ENCODE results near the gene CHSY1.

Gene CHSY1

DNA sequence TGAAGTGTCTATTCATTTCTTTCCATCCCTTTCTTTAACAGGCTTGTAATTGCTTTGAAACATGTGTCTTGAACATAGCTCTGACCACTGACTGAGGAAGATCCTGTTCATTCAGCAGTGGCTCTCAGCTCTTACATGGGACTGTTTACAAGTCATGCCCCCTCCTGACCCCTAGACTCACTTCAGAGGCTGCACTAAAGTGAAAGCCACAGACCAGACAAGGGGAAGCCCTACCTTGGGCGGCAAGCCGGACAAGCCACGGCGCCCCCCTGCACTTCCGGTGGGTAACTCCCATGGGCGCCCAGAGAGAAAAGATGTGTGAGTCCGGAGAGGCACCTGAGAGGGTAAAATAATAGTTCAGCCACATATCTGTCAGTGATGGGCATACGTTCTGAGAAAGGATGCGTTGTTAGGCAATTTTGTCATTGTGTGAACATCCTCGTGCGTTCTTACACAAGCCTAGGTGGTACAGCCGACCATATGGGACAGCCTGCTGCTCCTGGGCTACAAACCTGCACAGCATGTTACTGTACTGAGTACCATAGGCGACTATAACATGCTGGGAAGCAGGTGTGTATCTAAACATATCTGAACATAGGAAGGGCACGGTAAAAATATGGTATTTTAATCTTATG is 116.2 kb downstream of the CHSY1 start:
- H3K4me3 ChIP-seq, result no peak overlapping the region
- TF ChIP-seq, protein P1, sequence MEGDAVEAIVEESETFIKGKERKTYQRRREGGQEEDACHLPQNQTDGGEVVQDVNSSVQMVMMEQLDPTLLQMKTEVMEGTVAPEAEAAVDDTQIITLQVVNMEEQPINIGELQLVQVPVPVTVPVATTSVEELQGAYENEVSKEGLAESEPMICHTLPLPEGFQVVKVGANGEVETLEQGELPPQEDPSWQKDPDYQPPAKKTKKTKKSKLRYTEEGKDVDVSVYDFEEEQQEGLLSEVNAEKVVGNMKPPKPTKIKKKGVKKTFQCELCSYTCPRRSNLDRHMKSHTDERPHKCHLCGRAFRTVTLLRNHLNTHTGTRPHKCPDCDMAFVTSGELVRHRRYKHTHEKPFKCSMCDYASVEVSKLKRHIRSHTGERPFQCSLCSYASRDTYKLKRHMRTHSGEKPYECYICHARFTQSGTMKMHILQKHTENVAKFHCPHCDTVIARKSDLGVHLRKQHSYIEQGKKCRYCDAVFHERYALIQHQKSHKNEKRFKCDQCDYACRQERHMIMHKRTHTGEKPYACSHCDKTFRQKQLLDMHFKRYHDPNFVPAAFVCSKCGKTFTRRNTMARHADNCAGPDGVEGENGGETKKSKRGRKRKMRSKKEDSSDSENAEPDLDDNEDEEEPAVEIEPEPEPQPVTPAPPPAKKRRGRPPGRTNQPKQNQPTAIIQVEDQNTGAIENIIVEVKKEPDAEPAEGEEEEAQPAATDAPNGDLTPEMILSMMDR (IDR thresholded peaks at IDR 0.05), result no peak
- H3K27ac ChIP-seq, result no peak overlapping the region
- DNase-seq (ENCODE audit: low spot score), result no peak

DNA sequence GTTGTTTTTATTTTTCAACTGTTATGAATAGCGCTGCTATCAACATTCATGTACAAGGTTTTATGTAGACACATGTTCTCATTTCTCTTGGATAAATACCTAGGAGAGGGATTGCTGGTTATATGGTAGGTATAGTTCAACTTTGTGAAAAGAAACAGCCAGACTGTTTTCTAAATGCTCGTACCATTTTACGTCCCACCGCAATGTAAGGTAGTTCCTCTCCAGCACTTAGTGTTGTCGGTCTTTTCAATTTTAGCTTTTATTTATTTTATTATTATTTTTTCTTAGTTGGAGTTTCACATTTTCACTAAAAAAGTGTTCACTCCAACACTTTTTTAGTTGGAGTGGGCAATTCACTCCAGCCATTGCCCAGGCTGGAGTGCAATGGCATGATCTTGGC is 117.1 kb downstream of the CHSY1 start:
- TF ChIP-seq, protein P1 (IDR thresholded peaks at IDR 0.05), result no peak
- Histone ChIP-seq H3K4me3 (no peak overlapping the region), H3K27ac (no peak overlapping the region)
- no peak for DNase-seq (ENCODE audit: low spot score)

DNA sequence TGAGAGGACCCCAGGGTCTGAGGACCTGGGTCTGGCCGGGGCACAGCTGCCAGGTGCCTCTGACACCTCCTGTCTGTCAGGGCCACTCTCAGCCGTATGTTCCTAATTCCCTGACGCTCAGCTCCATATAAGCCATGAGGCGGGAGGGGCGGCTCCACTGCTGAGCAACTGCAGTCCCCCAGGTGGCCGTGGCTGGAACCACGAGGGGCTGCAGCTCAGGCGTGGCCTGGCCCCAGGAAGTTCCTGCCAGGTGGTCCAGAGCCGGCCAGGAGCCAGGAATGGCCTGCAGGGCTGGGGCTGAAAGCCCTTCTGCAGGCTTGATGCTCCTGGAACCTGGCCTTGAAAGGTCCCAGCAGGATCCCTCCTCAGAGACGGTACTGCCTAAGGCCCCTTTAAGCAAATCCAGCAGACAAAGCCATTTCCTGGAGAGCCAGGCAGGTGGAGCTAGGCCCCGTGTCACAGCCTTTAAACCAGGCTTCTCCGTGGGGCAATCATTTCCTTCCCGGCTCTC is 118.0 kb downstream of the CHSY1 start:
- TF ChIP-seq, protein P1 (IDR thresholded peaks at IDR 0.05), result no peak
- no peak for DNase-seq (ENCODE audit: low spot score)
- no peak overlapping the region for H3K4me3 ChIP-seq
- H3K27ac ChIP-seq, result no peak overlapping the region

DNA sequence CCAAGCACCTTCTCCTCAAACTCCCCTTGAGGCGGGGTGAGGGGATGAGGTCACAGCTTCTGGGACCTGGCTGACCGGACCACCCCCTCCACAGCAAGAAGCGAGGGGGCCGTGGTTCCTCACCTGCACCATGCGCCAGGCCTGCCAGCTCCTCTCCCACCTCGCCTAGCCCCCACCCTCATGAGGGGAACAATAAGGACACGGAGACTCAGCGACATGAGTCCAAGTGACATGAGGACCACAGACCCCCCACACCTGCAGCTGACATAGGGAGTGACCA is 118.7 kb downstream of the CHSY1 start:
- DNase-seq (ENCODE audit: low spot score), result no peak
- H3K27ac ChIP-seq, result no peak overlapping the region
- no peak overlapping the region for H3K4me3 ChIP-seq
- TF ChIP-seq, protein P1 (IDR thresholded peaks at IDR 0.05), result no peak

DNA sequence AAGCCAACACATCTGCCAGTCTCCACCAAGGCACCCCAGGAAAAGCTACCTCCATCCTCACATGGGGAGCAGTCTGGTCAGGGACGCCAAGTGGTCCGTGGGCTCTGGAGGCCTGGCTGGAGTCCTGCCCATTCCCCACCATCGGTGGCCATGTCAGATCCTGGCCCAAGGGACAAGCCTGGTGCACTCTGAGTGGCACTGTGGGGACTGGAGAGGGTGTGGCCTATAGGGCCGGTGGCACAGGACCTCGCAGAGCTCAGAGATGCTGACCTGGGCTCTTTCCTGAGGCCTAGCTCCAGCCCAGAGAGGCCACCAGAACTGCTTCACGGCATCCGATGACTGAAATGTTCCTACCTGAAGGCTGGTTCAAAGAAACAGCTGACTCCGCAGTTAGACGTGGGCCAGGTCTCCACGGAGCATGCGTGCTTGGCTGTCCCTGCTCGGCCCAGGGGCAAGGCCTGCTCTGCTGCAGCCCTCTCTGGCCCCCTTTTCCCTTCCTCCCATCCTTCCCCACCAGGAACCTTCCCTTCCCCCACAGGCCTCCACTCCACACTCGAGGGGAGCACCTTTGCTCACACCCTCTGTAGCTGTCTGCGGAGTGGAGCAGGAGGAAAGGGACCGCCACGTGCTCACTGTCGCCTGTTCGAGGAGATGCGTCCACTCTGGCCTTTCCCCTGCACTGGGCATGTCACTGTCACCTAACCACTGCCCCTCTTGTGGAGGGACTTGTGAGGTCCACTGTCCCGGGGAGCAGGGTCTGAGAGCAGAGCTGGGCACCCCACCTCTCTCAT is 119.3 kb downstream of the CHSY1 start:
- no peak for DNase-seq (ENCODE audit: low spot score)
- Histone ChIP-seq H3K27ac (no peak overlapping the region), H3K4me3 (no peak overlapping the region)
- TF ChIP-seq, protein P1 (IDR thresholded peaks at IDR 0.05), result no peak

DNA sequence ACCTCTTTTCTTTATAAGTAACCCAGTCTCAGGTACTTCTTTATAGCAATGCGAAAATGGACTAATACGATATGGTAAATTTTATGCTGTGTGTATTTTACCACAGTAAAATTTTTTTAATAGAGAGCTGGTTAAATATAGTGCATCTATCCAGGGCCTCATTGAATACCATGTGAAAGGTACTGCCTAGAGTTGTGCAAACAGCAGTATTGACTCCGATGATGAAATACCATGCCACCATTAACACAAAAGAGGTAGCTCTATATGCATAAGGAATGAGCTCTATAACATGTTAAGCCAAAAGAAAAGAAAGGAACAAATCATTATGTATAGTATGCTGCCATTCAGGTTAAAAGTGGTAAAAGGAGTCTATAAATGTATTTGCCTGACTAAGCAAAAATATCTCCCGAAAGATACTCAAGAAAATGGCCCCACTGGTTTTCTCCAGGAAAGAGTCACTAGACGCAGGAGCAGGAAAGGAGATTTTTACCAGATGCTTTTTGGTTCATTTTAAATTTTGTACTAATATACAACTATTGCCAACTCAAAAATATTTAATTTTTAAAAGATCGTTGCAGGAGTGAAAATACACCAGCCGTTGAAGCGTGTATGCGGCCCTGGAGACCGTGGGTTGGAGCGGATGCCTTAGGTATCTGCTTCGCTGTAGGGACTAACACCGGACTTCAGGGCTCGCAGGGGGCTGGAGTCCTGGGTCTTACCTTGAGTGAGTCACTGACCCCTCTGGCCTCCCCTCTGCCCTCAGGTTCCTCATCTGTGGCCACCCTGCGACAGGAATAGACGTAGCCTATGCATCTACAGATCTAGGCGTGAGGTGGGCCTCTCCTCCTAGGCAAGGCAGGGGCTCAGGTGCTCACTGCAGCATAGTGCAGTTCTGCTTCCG is 120.1 kb downstream of the CHSY1 start:
- no peak for DNase-seq (ENCODE audit: low spot score)
- TF ChIP-seq, protein P1 (IDR thresholded peaks at IDR 0.05), result no peak

More for the DNA sequence above, 120.1 kb downstream of the CHSY1 start:
- Histone ChIP-seq H3K27ac (no peak overlapping the region), H3K4me3 (no peak overlapping the region)
